K562 (cell line): ENCODE data around the gene CCDC78. TPM values are rescaled to one million over a fixed set of nuclear protein-coding genes. Genes with fewer than 3 reads are reported as not detected.
A peak's percentile ranks its signal among the peaks of the same experiment; 100 is the strongest.

Source experiments
- ATAC-seq: fragments of 200-7000 bp; cut with Tn5 transposase; 3 replicates; pipeline ENCODE4 v1.9.1; 2020; ENCODE audit warnings: moderate library complexity
- BruUV-seq: library from RNA; stranded (reverse); fragments of 400-500 nt; replicated peaks from 2 replicates; lab custom pipeline; 2021; lab: Mats Ljungman, UMichigan
- CTCF ChIA-PET: fragments of 300-600 bp; formaldehyde crosslinking; extraction: SDS; loops from one replicate; lab custom pipeline; 2021; ENCODE audit warnings: low intra/inter-chr PET ratio; lab: Yijun Ruan, JAX
- POLR2A ChIA-PET: fragments of 300-600, 350-650 bp; sonication (Branson Sonifier 250); formaldehyde crosslinking; extraction: SDS; loops from one replicate; lab custom pipeline; 2021; ENCODE audit warnings: antibody characterized with exemption, inconsistent platforms; lab: Yijun Ruan, JAX
- DNase-seq, 4 experiments: peaks; one replicate each; pipeline versions ENCODE4 v3.0.0 to v3.0.0-alpha.2; 2011 to 2018; ENCODE audit warnings: low spot score in 3 of 4, mixed read lengths in 3 of 4; ENCODE audit errors: extremely low read depth in 1 of 4
- FAIRE-seq: peaks from 2 replicates; lab custom pipeline; 2011; peaks lifted over from hg19 to GRCh38; lab: Jason Lieb, UNC
- H2AFZ ChIP-seq: 2 replicates; pipeline ENCODE4 v1.6.0; 2011; ENCODE audit warnings: low read depth, low read length, control low read depth, inconsistent platforms
- H3K27ac ChIP-seq: fragments of 200-600 bp; 3 replicates; pipeline ENCODE4 v1.8.0; 2011; ENCODE audit warnings: low read depth, mild to moderate bottlenecking, control low read depth, inconsistent platforms, low read length, moderate library complexity, mixed read lengths; ENCODE audit errors: extremely low read depth
- H3K27me3 ChIP-seq, 2 experiments: fragments of 300-600 bp in 1 of 2; 2 replicates in 1 of 2; 3 replicates in 1 of 2; pipeline versions ENCODE4 v1.6.0 to v1.8.0; 2011; ENCODE audit warnings: inconsistent platforms in 2 of 2, low read length in 2 of 2, mild to moderate bottlenecking in 1 of 2, mixed read lengths in 1 of 2, moderate library complexity in 1 of 2; ENCODE audit not compliant: control insufficient read depth in 2 of 2, insufficient read depth in 2 of 2
- H3K36me3 ChIP-seq: fragments of 300-600 bp; 3 replicates; pipeline ENCODE4 v1.8.0; 2011; ENCODE audit warnings: mild to moderate bottlenecking, low read length, inconsistent platforms; ENCODE audit not compliant: control insufficient read depth, insufficient read depth
- H3K4me1 ChIP-seq, 2 experiments: fragments of 200-600 bp in 1 of 2; replicated peaks in 1 of 2; 2 replicates in 1 of 2; 3 replicates in 1 of 2; pipeline versions ENCODE4 v1.5.1 to v1.8.0; 2011; ENCODE audit warnings: inconsistent platforms in 2 of 2, low read length in 2 of 2, mild to moderate bottlenecking in 1 of 2, mixed read lengths in 1 of 2, moderate library complexity in 1 of 2; ENCODE audit not compliant: control insufficient read depth in 2 of 2, insufficient read depth in 2 of 2
- H3K4me2 ChIP-seq: 2 replicates; pipeline ENCODE4 v1.6.1; 2011; ENCODE audit warnings: low read length, control low read depth, inconsistent platforms, mixed read lengths; ENCODE audit not compliant: insufficient read depth
- H3K4me3 ChIP-seq: fragments of 200-600 bp; sonication (generic), shearing (Covaris generic); 2 replicates; pipeline ENCODE4 v1.5.1; 2016; ENCODE audit warnings: control low read depth, inconsistent platforms
- H3K79me2 ChIP-seq: fragments of 200-600 bp; 3 replicates; pipeline ENCODE4 v1.8.0; 2011; ENCODE audit warnings: low read length, inconsistent platforms; ENCODE audit not compliant: control insufficient read depth, insufficient read depth
- H3K9ac ChIP-seq, 2 experiments: 2 replicates each; pipeline versions ENCODE4 v1.6.0 to v1.6.1; 2011; ENCODE audit warnings: low read depth in 2 of 2, low read length in 2 of 2, control low read depth in 1 of 2, inconsistent platforms in 1 of 2, mild to moderate bottlenecking in 1 of 2, mixed read lengths in 1 of 2; ENCODE audit not compliant: insufficient read depth in 1 of 2
- H3K9me1 ChIP-seq: one replicate; pipeline ENCODE4 v1.6.0; 2011; ENCODE audit warnings: inconsistent platforms, mild to moderate bottlenecking, low read length, moderate library complexity; ENCODE audit not compliant: control insufficient read depth, insufficient read depth
- H3K9me3 ChIP-seq: replicated peaks from 2 replicates; pipeline ENCODE4 v1.5.1; 2011; ENCODE audit warnings: low read depth, low read length, inconsistent platforms; ENCODE audit not compliant: control insufficient read depth, insufficient read depth
- H4K20me1 ChIP-seq: replicated peaks from 2 replicates; pipeline ENCODE4 v1.6.1; 2011; ENCODE audit warnings: low read length, inconsistent platforms, mixed read lengths; ENCODE audit not compliant: control insufficient read depth, insufficient read depth
- POLR2G ChIP-seq: fragments of 200-400 bp; formaldehyde crosslinking; IDR thresholded peaks from 2 replicates; pipeline ENCODE4 v1.6.1; 2017; ENCODE audit warnings: low read depth, mild to moderate bottlenecking, antibody characterized with exemption, low read length, moderate library complexity
- RBM22 ChIP-seq: fragments of 200-400 bp; formaldehyde crosslinking; IDR thresholded peaks from 2 replicates; pipeline ENCODE4 v1.6.1; 2018; ENCODE audit warnings: low read length, low read depth; ENCODE audit not compliant: poor library complexity, severe bottlenecking
- ZNF589 ChIP-seq: fragments of 200-800 bp; sonication (Bioruptor generic); IDR thresholded peaks from 2 replicates; pipeline ENCODE4 v1.6.1; 2016; ENCODE audit warnings: low read depth, missing genetic modification characterization, missing compliant biosample characterization
- WGBS: fragments of 100-300 bp; shearing (Covaris generic); methylation state at CpG from one replicate; pipeline ENCODE4 v1.1.6; 2016; ENCODE audit warnings: low coverage, mixed read lengths; ENCODE audit not compliant: insufficient coverage; ENCODE audit errors: missing lambda C conversion rate; 5-methylcytosine and 5-hydroxymethylcytosine counted together
- in situ Hi-C: fragments of 300-500 bp; cut with MboI; formaldehyde crosslinking; loops from 4 replicates; pipeline ENCODE4 v1.15.0; 2018; ENCODE audit warnings: inconsistent platforms, mixed read lengths
- intact Hi-C: fragments of 100-400 bp; cut with micrococcal nuclease; formaldehyde crosslinking; loops from 2 replicates; pipeline ENCODE4 v1.14.2; 2022
- polyA plus RNA-seq, 8 experiments: library from polyadenylated mRNA; depleted of rRNA in 4 of 8; stranded (reverse) in 5 of 8; unstranded in 3 of 8; fragments of >200 nt; fragmentation: Nextera tagmentation in 2 of 8; fragmentation: Illumina TruSeq in 1 of 8; extraction: Ambion mirVana in 2 of 8; extraction: Trizol in 1 of 8; gene quantifications; 2 replicates each; pipeline versions ENCODE4 v1.2.1 to v1.2.3, GENCODE V29; 2011 to 2014; ENCODE audit warnings: inconsistent platforms in 1 of 8, missing spikeins in 1 of 8
- total RNA-seq, 7 experiments: library from RNA; depleted of rRNA in 6 of 7; stranded (reverse); fragments of >200 nt in 6 of 7; fragmentation: Illumina TruSeq in 2 of 7; extraction: Trizol in 2 of 7; gene quantifications; 2 replicates each; pipeline versions ENCODE4 v1.2.1 to v1.2.3, GENCODE V29; 2011 to 2021; ENCODE audit warnings: low replicate concordance in 1 of 7

CCDC78 gene
- total and polyA plus RNA-seq, 9 of the 15 experiments (the other 6 are each of a cell fraction or from before 2014, with no cell fraction given), result 0.24 to 17.7 (median 2.9) TPM

- CTCF ChIA-PET, result no interaction called here
- Histone ChIP-seq H3K9ac (peak overlapping the region in 1 of 2 experiments; percentile 89; a peak in 1 of 4 replicates), H3K36me3 (peaks cover 92% of the 10 kb centered on the region; the same call in 2 of the 3 replicates), H3K27me3 (no peaks in the 10 kb centered on the region), H3K79me2 (peaks cover 9% of the 10 kb centered on the region), H3K4me3 (no peak overlapping the region), H3K4me2 (no peak overlapping the region), H3K4me1 (peaks cover 10 to 92% of the 10 kb centered on the region in 2 experiments; a peak in 4 of 5 replicates), H3K9me3 (no peaks in the 10 kb centered on the region), H2AFZ (no peak overlapping the region), H4K20me1 (no peaks in the 10 kb centered on the region; the same call in 1 of the 2 replicates), H3K27ac (no peak overlapping the region), H3K9me1 (peaks cover 6% of the 10 kb centered on the region)
- no peak for ATAC-seq
- 90% methylated on average over 36 of the region's 49 CpGs for WGBS
- in situ Hi-C loops (no loop called here), intact Hi-C loops (no loop called here)
- FAIRE-seq, result no peak
- TF ChIP-seq ZNF589 (no peak), POLR2G (peak; percentile 7; the same call in 1 of the 2 replicates), RBM22 (peak; percentile 2)
- POLR2A ChIA-PET, result interaction anchor here (0.6 to 1.4 kb wide), 3 partner anchors 21 to 107 kb away, joined by 3 to 4 read pairs (median 3); no protein-coding TSS in a partner anchor
- DNase-seq, result no peak
- no TSS peak for BruUV-seq
Measured at GRCh38 chr16:734208-734980, 8.2 kb upstream of the CCDC78 start.
